ENCODE measurements around the gene CCDC88C. TPM values are rescaled to one million over a fixed set of nuclear protein-coding genes. Genes with fewer than 3 reads are reported as not detected.

Gene CCDC88C
- total and polyA plus RNA-seq, 11 donors = 2.4 to 15.6 (median 4.8) TPM

GRCh38 chr14:91371990-91372375 lies 45.6 kb downstream of the CCDC88C start:
- Histone ChIP-seq H3K27me3 (peaks cover 0 to 9% (median 0%) of the 10 kb centered on the region in 9 donors), H3K9me3 (no peaks in the 10 kb centered on the region), H3K4me1 (peaks cover 0 to 99% (median 42%) of the 10 kb centered on the region in 12 donors), H3K4me3 (no peak overlapping the region), H3K27ac (peak overlapping the region in 2 of 12 donors; percentile 4 to 74), H3K36me3 (no peaks in the 10 kb centered on the region)
- no peak for TF ChIP-seq CTCF (IDR thresholded peaks at IDR 0.05)
- TF ChIP-seq POLR2A (IDR thresholded peaks at IDR 0.05) = no peak
- DNase-seq (no peak), ATAC-seq (no peak)
- intact Hi-C loops (cut with DNase I) = loop anchor here in 2 of 10 donors (5.0 kb wide), 1 partner anchor 40 kb away; no protein-coding TSS in a partner anchor
- 92 to 100% (median 93%) methylated on average over 1 to 4 of the region's 4 CpGs for WGBS, 4 donors

DNA sequence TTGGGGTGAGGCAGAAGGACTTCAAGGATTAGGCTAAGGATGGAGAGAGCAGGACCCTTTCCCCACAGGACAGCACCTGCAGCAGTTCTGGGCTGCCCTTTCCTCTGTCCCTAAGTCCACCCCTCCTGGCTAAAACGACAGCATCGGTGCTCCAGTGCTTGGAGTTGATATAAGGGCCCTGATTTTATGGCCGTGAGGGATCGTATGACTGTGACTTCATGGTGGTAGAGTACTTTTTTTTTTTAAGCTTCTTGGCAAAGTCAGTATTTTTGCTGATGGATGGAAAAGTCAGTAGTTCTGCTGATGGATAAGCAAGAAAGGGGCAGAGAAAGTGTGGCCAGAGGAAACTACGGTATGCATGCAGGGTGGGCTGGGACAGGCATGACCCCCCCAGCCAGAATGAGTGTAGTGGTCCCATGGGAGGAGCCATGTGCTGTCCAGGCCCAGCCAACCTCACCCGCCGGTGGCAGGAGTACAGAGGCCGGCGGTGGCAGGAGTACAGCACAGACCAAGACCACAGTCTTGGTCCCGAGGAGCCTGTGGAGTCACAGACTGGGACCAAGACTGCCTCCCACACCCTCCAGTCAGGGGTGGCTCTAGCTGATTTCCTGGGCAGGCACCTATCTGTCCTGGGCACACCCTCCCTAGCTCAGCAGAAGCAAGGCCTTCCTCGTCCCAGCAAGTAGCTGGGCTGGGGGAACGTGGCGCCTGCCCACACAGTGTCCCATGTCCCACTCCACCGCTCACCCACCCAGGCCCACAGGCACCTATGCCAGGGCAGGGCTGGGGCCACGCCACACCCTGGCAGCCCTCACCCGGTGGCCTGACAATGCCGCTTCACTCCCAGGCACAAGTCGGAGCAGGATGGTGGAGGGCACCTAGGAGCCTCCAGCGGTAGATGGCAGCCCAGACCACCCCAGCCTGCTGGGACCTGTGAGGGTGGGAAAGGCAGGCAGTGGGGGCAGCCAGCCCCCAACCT lies 46.3 kb downstream of the CCDC88C start:
- Histone ChIP-seq H3K36me3 (no peaks in the 10 kb centered on the region), H3K4me3 (no peak overlapping the region), H3K27me3 (peaks cover 0 to 9% (median 0%) of the 10 kb centered on the region in 9 donors), H3K27ac (peak overlapping the region in 1 of 12 donors; percentile 74), H3K4me1 (peaks cover 0 to 99% (median 43%) of the 10 kb centered on the region in 12 donors), H3K9me3 (no peaks in the 10 kb centered on the region)
- TF ChIP-seq CTCF (IDR thresholded peaks at IDR 0.05) (no peak), POLR2A (IDR thresholded peaks at IDR 0.05) (no peak)
- no peak for ATAC-seq
- intact Hi-C loops (cut with DNase I) = loop anchor here in 2 of 10 donors (5.0 kb wide), 1 partner anchor 41 kb away; no protein-coding TSS in a partner anchor
- 74 to 78% (median 76%) methylated on average over 14 to 19 of the region's 19 CpGs for WGBS, 4 donors
- no peak for DNase-seq

- ATAC-seq = peak in 1 of 4 donors; percentile 41
- Histone ChIP-seq H3K36me3 (no peaks in the 10 kb centered on the region), H3K4me3 (peak overlapping the region in 2 of 12 donors; percentile 2 to 19), H3K4me1 (peaks cover 0 to 87% (median 43%) of the 10 kb centered on the region in 12 donors), H3K27ac (peak overlapping the region in 6 of 12 donors; percentile 1 to 66 (median 22)), H3K9me3 (no peaks in the 10 kb centered on the region), H3K27me3 (peaks cover 0 to 7% (median 0%) of the 10 kb centered on the region in 9 donors)
- no peak for DNase-seq
- intact Hi-C loops (cut with DNase I) = loop anchor here in 3 of 10 donors (5.0 to 10.0 kb wide), 2 partner anchors 42 to 45 kb away; partner anchors contain the start of gene CCDC88C (in 1 of the 3)
- 43 to 53% (median 48%) methylated on average over 24 of the region's 24 CpGs for whole genome bisulfite sequencing, 4 donors
- TF ChIP-seq POLR2A (IDR thresholded peaks at IDR 0.05) (no peak), CTCF (IDR thresholded peaks at IDR 0.05) (no peak)
Measured at GRCh38 chr14:91369628-91370445, 47.8 kb downstream of the CCDC88C start.
